Fibroblast of the aortic adventitia (primary cell): ENCODE results near the gene ADGRF3. TPM values are rescaled to one million over a fixed set of nuclear protein-coding genes. Genes with fewer than 3 reads are reported as not detected.

Source experiments
- DNase-seq: peaks from one replicate; pipeline ENCODE4 v3.0.0-alpha.2; 2010; ENCODE audit warnings: low read depth
- H3K4me3 ChIP-seq: 2 replicates; pipeline ENCODE4 v1.5.1; 2011; ENCODE audit warnings: low read depth, mild to moderate bottlenecking, control low read depth, low read length, moderate library complexity
- CTCF ChIP-seq: IDR thresholded peaks from 2 replicates; pipeline ENCODE4 v1.5.1; 2011; ENCODE audit warnings: mild to moderate bottlenecking, low read length, control low read depth, inconsistent platforms; ENCODE audit not compliant: insufficient read depth
- total RNA-seq: library from RNA; depleted of rRNA; stranded (reverse); fragments of >200 nt; gene quantifications from 2 replicates; pipeline ENCODE4 v1.2.3, GENCODE V29; 2012; ENCODE audit warnings: low replicate concordance

Gene ADGRF3
- total RNA-seq, 1 donor = 0.09 TPM

GRCh38 chr2:26349690-26350089, 3.1 kb upstream of the ADGRF3 start:
- no peak for DNase-seq
- TF ChIP-seq CTCF = no peak
- H3K4me3 ChIP-seq = no peak overlapping the region

- DNase-seq = peak; percentile 20
- H3K4me3 ChIP-seq = peak overlapping the region; percentile 90
- TF ChIP-seq CTCF = no peak
Observed at GRCh38 chr2:26347286-26347865, 787 bp upstream of the ADGRF3 start.

- DNase-seq = peak; percentile 99
- H3K4me3 ChIP-seq = peak within 1 kb of the TSS; percentile 91
- no peak for TF ChIP-seq CTCF
Observed at GRCh38 chr2:26345545-26346453, 790 bp downstream of the ADGRF3 start, which contains the start of gene SELENOI. SELENOI (plus strand) TSS chr2:26346143; CDS start chr2:26346233, 90 bp downstream.

GRCh38 chr2:26345283-26345544, 1.4 kb downstream of the ADGRF3 start:
- DNase-seq = no peak
- TF ChIP-seq CTCF = no peak
- peak overlapping the region; percentile 91 for H3K4me3 ChIP-seq

- peak overlapping the region; percentile 91 for H3K4me3 ChIP-seq
- peak; percentile 25 for DNase-seq
Observed at GRCh38 chr2:26344581-26345282, 1.9 kb downstream of the ADGRF3 start.

GRCh38 chr2:26340831-26341230, 5.8 kb downstream of the ADGRF3 start:
- no peak overlapping the region for H3K4me3 ChIP-seq
- no peak for TF ChIP-seq CTCF
- DNase-seq = no peak

More at GRCh38 chr2:26344581-26345282, 1.9 kb downstream of the ADGRF3 start:
- no peak for TF ChIP-seq CTCF
